Osteoblast (primary cell): ENCODE results near the gene MYO18B. TPM values are rescaled to one million over a fixed set of nuclear protein-coding genes. Genes with fewer than 3 reads are reported as not detected.

Source experiments
- DNase-seq: peaks from one replicate; pipeline ENCODE4 v3.0.0; 2011; ENCODE audit warnings: low spot score, mixed read lengths; ENCODE audit not compliant: insufficient read length; ENCODE audit errors: missing footprints
- H2AFZ ChIP-seq: 2 replicates; pipeline ENCODE4 v1.6.0; 2011; ENCODE audit warnings: mild to moderate bottlenecking, low read length
- H3K27ac ChIP-seq: 2 replicates; pipeline ENCODE4 v1.5.1; 2011; ENCODE audit warnings: mild to moderate bottlenecking, low read depth, low read length, moderate library complexity
- H3K27me3 ChIP-seq: 2 replicates; pipeline ENCODE4 v1.6.0; 2012; ENCODE audit warnings: mild to moderate bottlenecking, control low read depth, inconsistent platforms, low read length, moderate library complexity; ENCODE audit not compliant: insufficient read depth
- H3K36me3 ChIP-seq: 2 replicates; pipeline ENCODE4 v1.5.1; 2011; ENCODE audit warnings: mild to moderate bottlenecking, low read length, control low read depth, moderate library complexity; ENCODE audit not compliant: insufficient read depth
- H3K4me1 ChIP-seq: 2 replicates; pipeline ENCODE4 v1.5.1; 2011; ENCODE audit warnings: mild to moderate bottlenecking, low read length, control low read depth, moderate library complexity; ENCODE audit not compliant: insufficient read depth
- H3K4me2 ChIP-seq: 2 replicates; pipeline ENCODE4 v1.6.0; 2011; ENCODE audit warnings: mild to moderate bottlenecking, low read length; ENCODE audit not compliant: insufficient read depth
- H3K4me3 ChIP-seq: fragments of 200-600 bp; sonication (generic); 3 replicates; pipeline ENCODE4 v1.5.1; 2012; ENCODE audit warnings: mild to moderate bottlenecking, low read length, inconsistent platforms; ENCODE audit not compliant: insufficient read depth
- H3K79me2 ChIP-seq: 2 replicates; pipeline ENCODE4 v1.6.0; 2012; ENCODE audit warnings: mild to moderate bottlenecking, low read length, control low read depth, inconsistent platforms; ENCODE audit not compliant: insufficient read depth
- H3K9me3 ChIP-seq: 2 replicates; pipeline ENCODE4 v1.5.1; 2011; ENCODE audit warnings: low read depth, low read length, control low read depth
- H4K20me1 ChIP-seq: 2 replicates; pipeline ENCODE4 v1.6.0; 2012; ENCODE audit warnings: mild to moderate bottlenecking, low read length, control low read depth; ENCODE audit not compliant: insufficient read depth
- total RNA-seq: library from RNA; depleted of rRNA; stranded (reverse); fragments of >200 nt; gene quantifications from 2 replicates; pipeline ENCODE4 v1.2.3, GENCODE V29; 2012
- TF ChIP-seq, protein P1 (sequence below): IDR thresholded peaks from 2 replicates; pipeline ENCODE4 v1.5.1; 2011; ENCODE audit warnings: mild to moderate bottlenecking, low read depth, low read length, moderate library complexity; ENCODE audit errors: extremely low read depth

MYO18B gene
- total RNA-seq, 1 donor: under 0.01 TPM

GRCh38 chr22:25714070-25714469 is 27.9 kb upstream of the MYO18B start:
- Histone ChIP-seq H3K79me2 (no peaks in the 10 kb centered on the region), H3K4me1 (no peaks in the 10 kb centered on the region), H3K9me3 (no peaks in the 10 kb centered on the region), H3K27me3 (no peaks in the 10 kb centered on the region), H3K36me3 (no peaks in the 10 kb centered on the region), H3K4me3 (no peak overlapping the region), H2AFZ (no peak overlapping the region), H3K27ac (no peak overlapping the region), H4K20me1 (no peaks in the 10 kb centered on the region), H3K4me2 (no peak overlapping the region)
- no peak for DNase-seq
- TF ChIP-seq, protein P1, sequence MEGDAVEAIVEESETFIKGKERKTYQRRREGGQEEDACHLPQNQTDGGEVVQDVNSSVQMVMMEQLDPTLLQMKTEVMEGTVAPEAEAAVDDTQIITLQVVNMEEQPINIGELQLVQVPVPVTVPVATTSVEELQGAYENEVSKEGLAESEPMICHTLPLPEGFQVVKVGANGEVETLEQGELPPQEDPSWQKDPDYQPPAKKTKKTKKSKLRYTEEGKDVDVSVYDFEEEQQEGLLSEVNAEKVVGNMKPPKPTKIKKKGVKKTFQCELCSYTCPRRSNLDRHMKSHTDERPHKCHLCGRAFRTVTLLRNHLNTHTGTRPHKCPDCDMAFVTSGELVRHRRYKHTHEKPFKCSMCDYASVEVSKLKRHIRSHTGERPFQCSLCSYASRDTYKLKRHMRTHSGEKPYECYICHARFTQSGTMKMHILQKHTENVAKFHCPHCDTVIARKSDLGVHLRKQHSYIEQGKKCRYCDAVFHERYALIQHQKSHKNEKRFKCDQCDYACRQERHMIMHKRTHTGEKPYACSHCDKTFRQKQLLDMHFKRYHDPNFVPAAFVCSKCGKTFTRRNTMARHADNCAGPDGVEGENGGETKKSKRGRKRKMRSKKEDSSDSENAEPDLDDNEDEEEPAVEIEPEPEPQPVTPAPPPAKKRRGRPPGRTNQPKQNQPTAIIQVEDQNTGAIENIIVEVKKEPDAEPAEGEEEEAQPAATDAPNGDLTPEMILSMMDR: no peak

DNA sequence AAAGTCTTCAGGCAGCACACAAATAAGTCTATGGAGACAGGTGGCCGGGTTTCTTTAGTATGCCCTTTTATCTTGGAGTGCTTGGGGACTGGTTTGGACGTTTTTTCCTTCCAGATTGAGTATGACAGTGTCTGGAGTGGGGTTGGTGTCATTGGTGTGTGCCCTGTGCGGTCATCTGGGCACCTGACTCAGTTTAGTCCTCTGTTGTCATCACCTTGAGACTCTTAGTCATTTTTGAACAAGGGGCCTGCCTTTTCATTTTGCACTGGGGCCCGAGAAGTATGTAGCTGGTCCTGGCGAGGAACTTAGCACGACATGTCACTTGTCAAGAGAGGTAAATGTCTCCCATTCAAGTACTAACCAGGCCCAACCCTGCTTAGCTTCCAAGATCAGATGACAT is 27.2 kb upstream of the MYO18B start:
- Histone ChIP-seq H3K27me3 (no peaks in the 10 kb centered on the region), H3K4me3 (no peak overlapping the region), H3K4me2 (no peak overlapping the region), H4K20me1 (no peaks in the 10 kb centered on the region), H3K36me3 (no peaks in the 10 kb centered on the region), H3K79me2 (no peaks in the 10 kb centered on the region), H3K4me1 (no peaks in the 10 kb centered on the region), H2AFZ (no peak overlapping the region), H3K27ac (no peak overlapping the region), H3K9me3 (no peaks in the 10 kb centered on the region)
- no peak for DNase-seq
- TF ChIP-seq, protein P1: no peak

- Histone ChIP-seq H3K27ac (no peak overlapping the region), H2AFZ (no peak overlapping the region), H3K27me3 (no peaks in the 10 kb centered on the region), H3K36me3 (no peaks in the 10 kb centered on the region), H3K4me3 (no peak overlapping the region), H4K20me1 (no peaks in the 10 kb centered on the region), H3K4me1 (no peaks in the 10 kb centered on the region), H3K4me2 (no peak overlapping the region), H3K79me2 (no peaks in the 10 kb centered on the region), H3K9me3 (no peaks in the 10 kb centered on the region)
- DNase-seq: no peak
- TF ChIP-seq, protein P1: no peak
Measured at GRCh38 chr22:25716637-25717036, 25.4 kb upstream of the MYO18B start.

DNA sequence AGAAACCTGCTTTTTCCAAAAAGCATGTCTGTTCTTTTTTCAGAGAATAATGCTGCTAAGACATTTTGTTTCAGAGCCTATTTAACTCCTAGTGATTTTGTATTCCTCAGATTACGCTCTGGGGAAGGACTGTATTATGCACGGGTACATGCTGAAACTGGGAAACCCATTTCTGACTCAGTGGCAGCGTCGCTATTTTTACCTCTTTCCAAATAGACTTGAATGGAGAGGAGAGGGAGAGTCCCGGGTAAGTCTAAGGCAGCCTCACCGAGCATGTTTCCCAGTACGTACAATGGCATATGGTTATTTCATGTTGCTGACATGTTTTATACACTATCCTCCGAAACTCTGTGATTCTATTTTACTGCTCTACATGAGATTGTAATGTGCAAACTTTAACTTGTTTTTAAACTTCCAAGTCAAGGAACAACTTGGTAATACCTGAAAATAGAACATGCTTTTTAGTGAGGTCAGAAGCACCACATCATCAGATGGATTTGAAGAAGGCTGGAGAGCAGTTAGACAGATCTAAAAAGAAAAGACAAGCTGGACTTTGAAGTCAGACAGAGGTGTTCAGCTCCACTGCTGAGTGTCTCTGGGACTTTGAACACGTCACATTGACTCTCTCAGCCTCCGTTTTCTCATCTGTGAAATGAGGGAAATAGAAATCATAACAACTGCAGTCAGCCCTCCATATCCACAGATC is 23.7 kb upstream of the MYO18B start:
- Histone ChIP-seq H2AFZ (no peak overlapping the region), H3K9me3 (no peaks in the 10 kb centered on the region), H4K20me1 (no peaks in the 10 kb centered on the region), H3K4me3 (no peak overlapping the region), H3K36me3 (no peaks in the 10 kb centered on the region), H3K4me2 (no peak overlapping the region), H3K27me3 (no peaks in the 10 kb centered on the region), H3K4me1 (no peaks in the 10 kb centered on the region), H3K79me2 (no peaks in the 10 kb centered on the region), H3K27ac (no peak overlapping the region)
- TF ChIP-seq, protein P1: no peak
- DNase-seq: no peak
